Testis (tissue), 3 donors: ENCODE measurements around the gene FRAS1. TPM values are rescaled to one million over a fixed set of nuclear protein-coding genes. Genes with fewer than 3 reads are reported as not detected.

ENCODE experiments used
- DNase-seq: peaks from one replicate; pipeline ENCODE4 v3.0.0-alpha.2; 2019
- H3K27ac ChIP-seq, 2 donors: fragments of 200-600 bp; sonication (generic); one replicate each; pipeline ENCODE4 v1.5.1; 2019
- H3K27me3 ChIP-seq: fragments of 200-600 bp; sonication (generic); one replicate; pipeline ENCODE4 v1.5.1; 2019
- H3K36me3 ChIP-seq: fragments of 200-600 bp; sonication (generic); one replicate; pipeline ENCODE4 v1.5.1; 2017; ENCODE audit warnings: low read depth; ENCODE audit errors: missing control alignments
- H3K4me1 ChIP-seq: fragments of 200-600 bp; sonication (generic); one replicate; pipeline ENCODE4 v1.5.1; 2019
- H3K4me3 ChIP-seq, 2 donors: fragments of 200-600 bp; sonication (generic); one replicate each; pipeline ENCODE4 v1.5.1; 2017 to 2019
- H3K9me3 ChIP-seq: fragments of 200-600 bp; sonication (generic); one replicate; pipeline ENCODE4 v1.5.1; 2017
- CTCF ChIP-seq, 3 experiments: fragments of 450-650 bp in 2 of 3; fragments of 200-600 bp in 1 of 3; sonication (generic) in 1 of 3; IDR thresholded peaks; one replicate each; pipeline ENCODE4 v1.5.1; 2016 to 2019; ENCODE audit warnings: antibody characterized with exemption in 3 of 3, mild to moderate bottlenecking in 2 of 3, moderate library complexity in 1 of 3
- POLR2A ChIP-seq: fragments of 450-650 bp; IDR thresholded peaks from one replicate; pipeline ENCODE4 v1.6.1; 2017; ENCODE audit warnings: antibody characterized with exemption, mild to moderate bottlenecking, moderate library complexity
- WGBS, 2 donors: methylation state at CpG; one replicate each; pipeline ENCODE4 v1.1.5; 2018; 5-methylcytosine and 5-hydroxymethylcytosine counted together
- intact Hi-C: fragments of 100-400 bp; cut with DNase I; formaldehyde crosslinking; loops from one replicate; pipeline ENCODE4 v1.15.1; 2023; ENCODE audit warnings: low total_unique reads
- polyA plus RNA-seq: library from polyadenylated mRNA; stranded (reverse); fragments of 350-450 nt; fragmentation: Illumina TruSeq; extraction: RNeasy Lipid Tissue Mini Kit (QIAGEN cat#74804); gene quantifications from one replicate; pipeline ENCODE4 v1.2.3, GENCODE V29; 2014; ENCODE audit warnings: low read depth, low replicate concordance; ENCODE audit not compliant: insufficient read depth
- total RNA-seq, 2 donors: library from RNA; depleted of rRNA; stranded (reverse); fragments of >200 nt; gene quantifications; one replicate each; pipeline ENCODE4 v1.2.3, GENCODE V29; 2016

Gene FRAS1
- total and polyA plus RNA-seq, 3 donors from 2014 or later = 2.2 to 3.7 (median 3.5) TPM

DNA sequence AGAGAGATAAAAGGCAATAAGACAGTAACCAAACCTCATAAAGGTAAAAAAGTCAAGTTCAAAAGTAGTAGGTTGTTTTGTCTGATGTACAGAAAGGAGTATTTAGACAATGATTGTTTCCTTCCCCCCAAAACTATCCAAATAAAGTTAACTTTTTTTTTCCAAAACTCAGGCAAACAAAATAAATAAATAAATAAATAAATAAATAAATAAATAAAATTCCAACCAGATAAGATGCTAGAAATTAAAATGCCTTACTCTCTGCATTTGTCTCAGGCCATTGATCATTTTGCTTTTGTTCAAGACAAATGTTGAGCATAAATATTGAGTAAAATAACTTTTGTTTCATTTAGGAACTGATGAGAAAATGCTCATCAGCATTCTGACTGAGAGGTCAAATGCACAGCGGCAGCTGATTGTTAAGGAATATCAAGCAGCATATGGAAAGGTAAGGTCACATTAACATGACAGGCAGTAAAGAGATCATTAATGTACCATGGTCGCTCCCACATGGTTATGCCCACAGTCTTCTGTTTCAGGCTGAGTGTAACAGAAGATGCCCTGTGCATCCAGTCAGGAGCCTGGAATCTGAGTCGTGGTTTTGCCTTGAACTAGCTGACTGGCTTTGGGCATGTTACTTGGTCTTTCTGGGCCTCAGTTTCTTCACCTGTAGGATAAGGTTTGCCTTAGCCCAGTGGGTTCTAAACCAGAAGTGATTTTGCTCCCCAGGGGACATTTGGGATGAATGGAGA lies 521.7 kb downstream of the FRAS1 start:
- H3K27ac ChIP-seq = no peak overlapping the region
- TF ChIP-seq POLR2A (no peak), CTCF (IDR thresholded peaks at IDR 0.05) (no peak)
- no peaks in the 10 kb centered on the region for H3K27me3 ChIP-seq
- no peak overlapping the region for H3K4me3 ChIP-seq
- intact Hi-C loops = no loop called here
- H3K36me3 ChIP-seq = no peaks in the 10 kb centered on the region
- no peaks in the 10 kb centered on the region for H3K4me1 ChIP-seq
- no peak for DNase-seq
- H3K9me3 ChIP-seq = no peaks in the 10 kb centered on the region
- WGBS, 2 donors = 92 to 94% methylated on average over 3 of the region's 3 CpGs

- intact Hi-C loops = no loop called here
- Histone ChIP-seq H3K4me3 (no peak overlapping the region), H3K27ac (no peak overlapping the region), H3K9me3 (no peaks in the 10 kb centered on the region), H3K4me1 (no peaks in the 10 kb centered on the region), H3K36me3 (no peaks in the 10 kb centered on the region), H3K27me3 (no peaks in the 10 kb centered on the region)
- WGBS, 2 donors = 81 to 90% methylated on average over 3 of the region's 3 CpGs
- TF ChIP-seq CTCF (IDR thresholded peaks at IDR 0.05) (no peak), POLR2A (no peak)
- DNase-seq = no peak
Measured at GRCh38 chr4:78581618-78582017, 524.5 kb downstream of the FRAS1 start.

DNA sequence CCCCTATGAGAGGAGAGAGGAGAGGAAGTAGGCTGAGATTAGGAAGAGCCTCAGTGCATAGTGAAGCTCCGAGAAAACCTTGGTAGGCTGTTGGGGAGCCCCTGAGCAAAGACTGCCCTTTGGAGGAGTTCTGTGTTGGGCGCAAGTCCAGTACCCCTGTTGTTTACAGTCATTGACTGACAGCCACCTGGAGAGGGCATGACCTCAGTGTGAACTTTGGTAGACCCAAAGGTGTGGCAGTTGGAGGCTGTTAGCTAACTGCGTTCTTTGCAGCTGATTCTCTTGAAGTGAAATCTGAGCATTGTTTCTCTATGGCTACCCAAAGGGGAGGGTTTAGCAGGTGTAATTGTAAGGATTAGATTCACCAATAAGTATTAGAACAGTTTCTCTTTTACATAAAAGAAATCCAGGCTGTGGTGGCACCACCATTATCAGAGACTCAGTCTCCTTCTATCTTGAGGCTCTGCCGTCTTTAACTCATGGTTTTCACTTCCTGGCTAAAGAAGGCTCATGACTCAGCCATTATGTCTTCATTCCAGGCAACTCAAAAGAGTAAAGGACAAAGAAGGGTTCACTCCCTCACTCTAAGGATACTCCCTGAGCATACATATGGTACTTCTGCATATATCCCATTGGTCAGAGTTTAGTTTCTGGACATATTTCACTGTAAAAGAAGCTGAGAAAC lies 527.9 kb downstream of the FRAS1 start:
- intact Hi-C loops = no loop called here
- H3K9me3 ChIP-seq = no peaks in the 10 kb centered on the region
- no peaks in the 10 kb centered on the region for H3K27me3 ChIP-seq
- H3K36me3 ChIP-seq = no peaks in the 10 kb centered on the region
- TF ChIP-seq POLR2A = no peak
- TF ChIP-seq CTCF (IDR thresholded peaks at IDR 0.05) = no peak
- DNase-seq = no peak
- no peaks in the 10 kb centered on the region for H3K4me1 ChIP-seq
- WGBS, 2 donors = 95 to 97% methylated on average over 4 of the region's 4 CpGs
- H3K27ac ChIP-seq = no peak overlapping the region
- H3K4me3 ChIP-seq = no peak overlapping the region

- Histone ChIP-seq H3K9me3 (no peaks in the 10 kb centered on the region), H3K4me3 (no peak overlapping the region), H3K36me3 (no peaks in the 10 kb centered on the region), H3K27me3 (no peaks in the 10 kb centered on the region), H3K27ac (no peak overlapping the region), H3K4me1 (no peaks in the 10 kb centered on the region)
- WGBS, 2 donors = 47 to 50% methylated on average over 1 of the region's 1 CpG
- TF ChIP-seq POLR2A = no peak
- no peak for TF ChIP-seq CTCF (IDR thresholded peaks at IDR 0.05)
- DNase-seq = no peak
- intact Hi-C loops = no loop called here
Measured at GRCh38 chr4:78585633-78586032, 528.5 kb downstream of the FRAS1 start.
